Measurements from ENCODE around the gene NUMBL. TPM values are rescaled to one million over a fixed set of nuclear protein-coding genes. Genes with fewer than 3 reads are reported as not detected.

Gene NUMBL
- total RNA-seq, 1 donor from 2014 or later = 6.4 TPM

- Histone ChIP-seq H3K9me3 (ENCODE audit: low read depth) (no peaks in the 10 kb centered on the region), H3K4me2 (no peak overlapping the region), H3K79me2 (ENCODE audit: low read depth) (peaks cover 20% of the 10 kb centered on the region), H3K9ac (no peak overlapping the region), H3K27me3 (no peaks in the 10 kb centered on the region), H4K20me1 (ENCODE audit: low read depth) (peaks cover 17% of the 10 kb centered on the region), H3K27ac (no peak overlapping the region), H3K4me3 (no peak overlapping the region), H3F3A (ENCODE audit: low read depth) (no peaks in the 10 kb centered on the region), H2AFZ (replicated peaks) (no peak overlapping the region), H3K4me1 (no peaks in the 10 kb centered on the region), H3K36me3 (no peaks in the 10 kb centered on the region)
- TF ChIP-seq CTCF (IDR thresholded peaks at IDR 0.05) = no peak
- no peak for TF ChIP-seq EZH2phosphoT487 (IDR thresholded peaks at IDR 0.05)
- no peak for TF ChIP-seq EZH2 (IDR thresholded peaks at IDR 0.05)
- Mint-ChIP-seq H3K4me1 (no peaks in the 10 kb centered on the region), H3K27me3 (ENCODE audit: insufficient read depth, low read depth) (no peaks in the 10 kb centered on the region), H3K4me3 (peak overlapping the region; percentile 1), H3K27ac (peak overlapping the region; percentile 24), H3K36me3 (peaks cover 25% of the 10 kb centered on the region), H3K9me3 (no peaks in the 10 kb centered on the region)
- DNase-seq (ENCODE audit: low spot score) = no peak
Observed at GRCh38 chr19:40685563-40685962, 4.9 kb downstream of the NUMBL start.

GRCh38 chr19:40685016-40685526, 5.4 kb downstream of the NUMBL start:
- H3K36me3 ChIP-seq = no peaks in the 10 kb centered on the region
- Mint-ChIP-seq H3K9me3 (no peaks in the 10 kb centered on the region), H3K27me3 (ENCODE audit: insufficient read depth, low read depth) (no peaks in the 10 kb centered on the region), H3K4me3 (no peak overlapping the region), H3K27ac (peak overlapping the region; percentile 24), H3K36me3 (peaks cover 25% of the 10 kb centered on the region), H3K4me1 (no peaks in the 10 kb centered on the region)
- H3K27ac ChIP-seq = no peak overlapping the region
- TF ChIP-seq EZH2phosphoT487 (IDR thresholded peaks at IDR 0.05) (no peak), CTCF (IDR thresholded peaks at IDR 0.05) (no peak), EZH2 (IDR thresholded peaks at IDR 0.05) (no peak)
- no peaks in the 10 kb centered on the region for H3K9me3 ChIP-seq (ENCODE audit: low read depth)
- H3K4me2 ChIP-seq = no peak overlapping the region
- H3K4me3 ChIP-seq = no peak overlapping the region
- no peak overlapping the region for H3K9ac ChIP-seq
- H3K27me3 ChIP-seq = no peaks in the 10 kb centered on the region
- no peaks in the 10 kb centered on the region for H3F3A ChIP-seq (ENCODE audit: low read depth)
- peaks cover 20% of the 10 kb centered on the region for H3K79me2 ChIP-seq (ENCODE audit: low read depth)
- DNase-seq (ENCODE audit: low spot score) = no peak
- H3K4me1 ChIP-seq = no peaks in the 10 kb centered on the region
- peaks cover 17% of the 10 kb centered on the region for H4K20me1 ChIP-seq (ENCODE audit: low read depth)
- no peak overlapping the region for H2AFZ ChIP-seq (replicated peaks)

GRCh38 chr19:40684280-40684679, 6.2 kb downstream of the NUMBL start:
- no peak overlapping the region for H3K4me3 ChIP-seq
- peaks cover 16% of the 10 kb centered on the region for H4K20me1 ChIP-seq (ENCODE audit: low read depth)
- DNase-seq (ENCODE audit: low spot score) = no peak
- no peaks in the 10 kb centered on the region for H3K4me1 Mint-ChIP-seq
- H3K36me3 Mint-ChIP-seq = peaks cover 28% of the 10 kb centered on the region
- H3K27me3 Mint-ChIP-seq (ENCODE audit: insufficient read depth, low read depth) = no peaks in the 10 kb centered on the region
- no peak overlapping the region for H3K4me2 ChIP-seq
- H3K27ac ChIP-seq = no peak overlapping the region
- no peaks in the 10 kb centered on the region for H3K9me3 Mint-ChIP-seq
- H3K79me2 ChIP-seq (ENCODE audit: low read depth) = peaks cover 12% of the 10 kb centered on the region
- H3K36me3 ChIP-seq = no peaks in the 10 kb centered on the region
- peak overlapping the region; percentile 31 for H3K4me3 Mint-ChIP-seq
- H3F3A ChIP-seq (ENCODE audit: low read depth) = no peaks in the 10 kb centered on the region
- H3K9me3 ChIP-seq (ENCODE audit: low read depth) = no peaks in the 10 kb centered on the region
- TF ChIP-seq CTCF (IDR thresholded peaks at IDR 0.05) (no peak), EZH2phosphoT487 (IDR thresholded peaks at IDR 0.05) (no peak), EZH2 (IDR thresholded peaks at IDR 0.05) (no peak)
- no peak overlapping the region for H2AFZ ChIP-seq (replicated peaks)
- H3K27ac Mint-ChIP-seq = no peak overlapping the region
- H3K27me3 ChIP-seq = no peaks in the 10 kb centered on the region
- H3K9ac ChIP-seq = no peak overlapping the region
- no peaks in the 10 kb centered on the region for H3K4me1 ChIP-seq
